Loucy (cell line): ENCODE data around the gene ARHGAP6.

Experiments
- EZH2phosphoT487 ChIP-seq: fragments of 200-600 bp; IDR thresholded peaks from 2 replicates; pipeline ENCODE4 v1.6.1; 2018; ENCODE audit warnings: antibody characterized with exemption, mild to moderate bottlenecking, moderate library complexity, borderline replicate concordance
- TF ChIP-seq, protein P1 (sequence below): fragments of 200-600 bp; sonication (generic); conservative IDR thresholded peaks from 2 replicates; pipeline ENCODE4 v1.5.1; 2014; ENCODE audit warnings: mild to moderate bottlenecking, antibody characterized with exemption, low read length

DNA sequence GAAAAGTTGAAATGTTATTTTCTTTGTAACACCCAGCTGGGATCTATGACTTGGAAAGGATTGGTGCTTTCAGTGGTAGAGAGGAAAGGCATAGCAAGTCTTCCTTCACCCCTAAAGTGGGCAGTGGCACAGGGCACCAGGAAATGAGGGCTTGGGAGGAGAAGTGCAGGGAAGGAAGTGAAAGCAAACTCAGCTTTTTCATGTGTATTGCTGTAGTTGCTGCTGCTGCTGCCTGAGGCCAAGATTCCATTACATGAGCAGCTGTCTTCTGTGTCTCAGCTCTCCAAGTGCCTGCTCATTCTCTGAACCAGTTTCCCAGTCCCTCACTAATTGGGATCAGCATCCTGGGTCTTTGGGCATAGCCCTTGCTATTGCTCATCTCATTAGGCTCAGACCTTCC, 552.0 kb downstream of the ARHGAP6 start:
- TF ChIP-seq, protein P1, sequence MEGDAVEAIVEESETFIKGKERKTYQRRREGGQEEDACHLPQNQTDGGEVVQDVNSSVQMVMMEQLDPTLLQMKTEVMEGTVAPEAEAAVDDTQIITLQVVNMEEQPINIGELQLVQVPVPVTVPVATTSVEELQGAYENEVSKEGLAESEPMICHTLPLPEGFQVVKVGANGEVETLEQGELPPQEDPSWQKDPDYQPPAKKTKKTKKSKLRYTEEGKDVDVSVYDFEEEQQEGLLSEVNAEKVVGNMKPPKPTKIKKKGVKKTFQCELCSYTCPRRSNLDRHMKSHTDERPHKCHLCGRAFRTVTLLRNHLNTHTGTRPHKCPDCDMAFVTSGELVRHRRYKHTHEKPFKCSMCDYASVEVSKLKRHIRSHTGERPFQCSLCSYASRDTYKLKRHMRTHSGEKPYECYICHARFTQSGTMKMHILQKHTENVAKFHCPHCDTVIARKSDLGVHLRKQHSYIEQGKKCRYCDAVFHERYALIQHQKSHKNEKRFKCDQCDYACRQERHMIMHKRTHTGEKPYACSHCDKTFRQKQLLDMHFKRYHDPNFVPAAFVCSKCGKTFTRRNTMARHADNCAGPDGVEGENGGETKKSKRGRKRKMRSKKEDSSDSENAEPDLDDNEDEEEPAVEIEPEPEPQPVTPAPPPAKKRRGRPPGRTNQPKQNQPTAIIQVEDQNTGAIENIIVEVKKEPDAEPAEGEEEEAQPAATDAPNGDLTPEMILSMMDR = no peak
- TF ChIP-seq EZH2phosphoT487 = no peak
